ENCODE data around the gene MFF.

Gene MFF

DNA sequence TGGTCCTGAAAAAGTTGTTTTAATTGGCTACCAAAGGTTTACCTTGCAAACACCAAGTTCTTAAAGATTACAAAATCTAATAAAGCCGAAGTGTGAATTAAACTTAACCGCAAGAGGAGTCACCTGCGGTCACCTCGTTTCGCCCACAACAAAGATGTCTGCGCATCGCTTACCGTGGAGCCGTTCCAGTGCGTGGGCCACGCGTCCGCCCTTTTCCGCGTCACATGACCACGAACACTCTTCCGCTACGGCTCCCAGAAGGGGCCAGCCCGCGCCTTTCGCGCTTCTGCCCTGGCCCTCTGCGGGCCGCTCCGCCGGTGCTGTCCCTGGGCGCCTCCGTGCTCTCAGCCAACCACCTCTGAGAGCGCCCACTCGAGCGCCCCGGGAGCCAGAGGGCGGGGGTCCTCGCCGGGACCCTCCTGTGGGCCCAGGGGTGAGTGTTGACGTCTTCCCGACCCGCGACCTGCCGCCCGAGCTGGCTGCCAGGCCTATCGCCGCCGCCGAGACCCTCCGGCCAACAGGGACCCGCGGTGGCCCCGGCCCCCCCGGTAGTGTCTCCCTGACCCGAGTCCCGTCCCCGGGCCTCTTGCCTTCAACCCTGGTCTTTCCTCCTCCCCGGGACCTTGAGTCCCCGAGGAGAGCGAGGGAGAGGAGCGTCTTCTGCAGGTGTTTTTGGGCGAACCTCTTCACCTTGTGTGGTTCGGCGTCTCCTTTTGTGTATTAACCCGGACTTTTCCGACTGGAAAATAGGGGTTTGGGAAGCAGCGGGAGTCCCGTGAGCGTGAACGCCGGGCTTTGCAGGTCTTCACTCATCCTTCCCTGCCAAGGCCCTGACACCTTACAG, at the start of gene MFF (continued):
- no peak for TF ChIP-seq ZNF473 (tag by site-specific recombination; IDR thresholded peaks at IDR 0.05)
- no peak for TF ChIP-seq ZSCAN16 (tag by site-specific recombination; IDR thresholded peaks at IDR 0.05)
- TF ChIP-seq, protein P1, sequence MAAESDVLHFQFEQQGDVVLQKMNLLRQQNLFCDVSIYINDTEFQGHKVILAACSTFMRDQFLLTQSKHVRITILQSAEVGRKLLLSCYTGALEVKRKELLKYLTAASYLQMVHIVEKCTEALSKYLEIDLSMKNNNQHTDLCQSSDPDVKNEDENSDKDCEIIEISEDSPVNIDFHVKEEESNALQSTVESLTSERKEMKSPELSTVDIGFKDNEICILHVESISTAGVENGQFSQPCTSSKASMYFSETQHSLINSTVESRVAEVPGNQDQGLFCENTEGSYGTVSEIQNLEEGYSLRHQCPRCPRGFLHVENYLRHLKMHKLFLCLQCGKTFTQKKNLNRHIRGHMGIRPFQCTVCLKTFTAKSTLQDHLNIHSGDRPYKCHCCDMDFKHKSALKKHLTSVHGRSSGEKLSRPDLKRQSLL (tag by site-specific recombination; IDR thresholded peaks at IDR 0.05), result no peak
- TF ChIP-seq ZNF529 (tag by site-specific recombination; IDR thresholded peaks at IDR 0.05; ENCODE audit: insufficient replicate concordance), result no peak
- TF ChIP-seq ZNF341 (tag by site-specific recombination; IDR thresholded peaks at IDR 0.05; ENCODE audit: low read depth), result peak; percentile 38
- TF ChIP-seq ZNF555 (tag by site-specific recombination; conservative IDR thresholded peaks at IDR 0.05), result no peak
- TF ChIP-seq, protein P2, sequence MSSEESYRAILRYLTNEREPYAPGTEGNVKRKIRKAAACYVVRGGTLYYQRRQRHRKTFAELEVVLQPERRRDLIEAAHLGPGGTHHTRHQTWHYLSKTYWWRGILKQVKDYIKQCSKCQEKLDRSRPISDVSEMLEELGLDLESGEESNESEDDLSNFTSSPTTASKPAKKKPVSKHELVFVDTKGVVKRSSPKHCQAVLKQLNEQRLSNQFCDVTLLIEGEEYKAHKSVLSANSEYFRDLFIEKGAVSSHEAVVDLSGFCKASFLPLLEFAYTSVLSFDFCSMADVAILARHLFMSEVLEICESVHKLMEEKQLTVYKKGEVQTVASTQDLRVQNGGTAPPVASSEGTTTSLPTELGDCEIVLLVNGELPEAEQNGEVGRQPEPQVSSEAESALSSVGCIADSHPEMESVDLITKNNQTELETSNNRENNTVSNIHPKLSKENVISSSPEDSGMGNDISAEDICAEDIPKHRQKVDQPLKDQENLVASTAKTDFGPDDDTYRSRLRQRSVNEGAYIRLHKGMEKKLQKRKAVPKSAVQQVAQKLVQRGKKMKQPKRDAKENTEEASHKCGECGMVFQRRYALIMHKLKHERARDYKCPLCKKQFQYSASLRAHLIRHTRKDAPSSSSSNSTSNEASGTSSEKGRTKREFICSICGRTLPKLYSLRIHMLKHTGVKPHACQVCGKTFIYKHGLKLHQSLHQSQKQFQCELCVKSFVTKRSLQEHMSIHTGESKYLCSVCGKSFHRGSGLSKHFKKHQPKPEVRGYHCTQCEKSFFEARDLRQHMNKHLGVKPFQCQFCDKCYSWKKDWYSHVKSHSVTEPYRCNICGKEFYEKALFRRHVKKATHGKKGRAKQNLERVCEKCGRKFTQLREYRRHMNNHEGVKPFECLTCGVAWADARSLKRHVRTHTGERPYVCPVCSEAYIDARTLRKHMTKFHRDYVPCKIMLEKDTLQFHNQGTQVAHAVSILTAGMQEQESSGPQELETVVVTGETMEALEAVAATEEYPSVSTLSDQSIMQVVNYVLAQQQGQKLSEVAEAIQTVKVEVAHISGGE (tag by site-specific recombination; conservative IDR thresholded peaks at IDR 0.05; ENCODE audit: low read depth), result peak; percentile 74
- TF ChIP-seq, protein P3, sequence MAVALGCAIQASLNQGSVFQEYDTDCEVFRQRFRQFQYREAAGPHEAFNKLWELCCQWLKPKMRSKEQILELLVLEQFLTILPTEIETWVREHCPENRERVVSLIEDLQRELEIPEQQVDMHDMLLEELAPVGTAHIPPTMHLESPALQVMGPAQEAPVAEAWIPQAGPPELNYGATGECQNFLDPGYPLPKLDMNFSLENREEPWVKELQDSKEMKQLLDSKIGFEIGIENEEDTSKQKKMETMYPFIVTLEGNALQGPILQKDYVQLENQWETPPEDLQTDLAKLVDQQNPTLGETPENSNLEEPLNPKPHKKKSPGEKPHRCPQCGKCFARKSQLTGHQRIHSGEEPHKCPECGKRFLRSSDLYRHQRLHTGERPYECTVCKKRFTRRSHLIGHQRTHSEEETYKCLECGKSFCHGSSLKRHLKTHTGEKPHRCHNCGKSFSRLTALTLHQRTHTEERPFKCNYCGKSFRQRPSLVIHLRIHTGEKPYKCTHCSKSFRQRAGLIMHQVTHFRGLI (tag by site-specific recombination; IDR thresholded peaks at IDR 0.05), result peak; percentile 41; the same call in 1 of the 2 replicates
- TF ChIP-seq ZFHX2 (tag by site-specific recombination; conservative IDR thresholded peaks at IDR 0.05), result peak; percentile 92
- TF ChIP-seq, protein P4, sequence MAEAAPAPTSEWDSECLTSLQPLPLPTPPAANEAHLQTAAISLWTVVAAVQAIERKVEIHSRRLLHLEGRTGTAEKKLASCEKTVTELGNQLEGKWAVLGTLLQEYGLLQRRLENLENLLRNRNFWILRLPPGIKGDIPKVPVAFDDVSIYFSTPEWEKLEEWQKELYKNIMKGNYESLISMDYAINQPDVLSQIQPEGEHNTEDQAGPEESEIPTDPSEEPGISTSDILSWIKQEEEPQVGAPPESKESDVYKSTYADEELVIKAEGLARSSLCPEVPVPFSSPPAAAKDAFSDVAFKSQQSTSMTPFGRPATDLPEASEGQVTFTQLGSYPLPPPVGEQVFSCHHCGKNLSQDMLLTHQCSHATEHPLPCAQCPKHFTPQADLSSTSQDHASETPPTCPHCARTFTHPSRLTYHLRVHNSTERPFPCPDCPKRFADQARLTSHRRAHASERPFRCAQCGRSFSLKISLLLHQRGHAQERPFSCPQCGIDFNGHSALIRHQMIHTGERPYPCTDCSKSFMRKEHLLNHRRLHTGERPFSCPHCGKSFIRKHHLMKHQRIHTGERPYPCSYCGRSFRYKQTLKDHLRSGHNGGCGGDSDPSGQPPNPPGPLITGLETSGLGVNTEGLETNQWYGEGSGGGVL (tag by site-specific recombination; IDR thresholded peaks at IDR 0.05), result no peak
- TF ChIP-seq ZNF596 (tag by site-specific recombination; IDR thresholded peaks at IDR 0.05), result no peak
- no peak for TF ChIP-seq PRDM1 (tag by site-specific recombination; IDR thresholded peaks at IDR 0.05)
- TF ChIP-seq, protein P5, sequence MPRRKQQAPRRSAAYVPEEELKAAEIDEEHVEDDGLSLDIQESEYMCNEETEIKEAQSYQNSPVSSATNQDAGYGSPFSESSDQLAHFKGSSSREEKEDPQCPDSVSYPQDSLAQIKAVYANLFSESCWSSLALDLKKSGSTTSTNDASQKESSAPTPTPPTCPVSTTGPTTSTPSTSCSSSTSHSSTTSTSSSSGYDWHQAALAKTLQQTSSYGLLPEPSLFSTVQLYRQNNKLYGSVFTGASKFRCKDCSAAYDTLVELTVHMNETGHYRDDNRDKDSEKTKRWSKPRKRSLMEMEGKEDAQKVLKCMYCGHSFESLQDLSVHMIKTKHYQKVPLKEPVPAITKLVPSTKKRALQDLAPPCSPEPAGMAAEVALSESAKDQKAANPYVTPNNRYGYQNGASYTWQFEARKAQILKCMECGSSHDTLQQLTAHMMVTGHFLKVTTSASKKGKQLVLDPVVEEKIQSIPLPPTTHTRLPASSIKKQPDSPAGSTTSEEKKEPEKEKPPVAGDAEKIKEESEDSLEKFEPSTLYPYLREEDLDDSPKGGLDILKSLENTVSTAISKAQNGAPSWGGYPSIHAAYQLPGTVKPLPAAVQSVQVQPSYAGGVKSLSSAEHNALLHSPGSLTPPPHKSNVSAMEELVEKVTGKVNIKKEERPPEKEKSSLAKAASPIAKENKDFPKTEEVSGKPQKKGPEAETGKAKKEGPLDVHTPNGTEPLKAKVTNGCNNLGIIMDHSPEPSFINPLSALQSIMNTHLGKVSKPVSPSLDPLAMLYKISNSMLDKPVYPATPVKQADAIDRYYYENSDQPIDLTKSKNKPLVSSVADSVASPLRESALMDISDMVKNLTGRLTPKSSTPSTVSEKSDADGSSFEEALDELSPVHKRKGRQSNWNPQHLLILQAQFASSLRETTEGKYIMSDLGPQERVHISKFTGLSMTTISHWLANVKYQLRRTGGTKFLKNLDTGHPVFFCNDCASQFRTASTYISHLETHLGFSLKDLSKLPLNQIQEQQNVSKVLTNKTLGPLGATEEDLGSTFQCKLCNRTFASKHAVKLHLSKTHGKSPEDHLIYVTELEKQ (tag by site-specific recombination; IDR thresholded peaks at IDR 0.05; ENCODE audit: borderline replicate concordance), result no peak
- no peak for TF ChIP-seq ZNF121 (tag by site-specific recombination; IDR thresholded peaks at IDR 0.05)
- no peak for TF ChIP-seq ZNF571 (tag by site-specific recombination; IDR thresholded peaks at IDR 0.05)
- no peak for TF ChIP-seq ZNF214 (tag by site-specific recombination; IDR thresholded peaks at IDR 0.05; ENCODE audit: borderline replicate concordance)
- TF ChIP-seq ZNF48 (tag by site-specific recombination; IDR thresholded peaks at IDR 0.05), result no peak
- no peak for TF ChIP-seq ZNF776 (tag by site-specific recombination; IDR thresholded peaks at IDR 0.05; ENCODE audit: borderline replicate concordance)
- TF ChIP-seq MZF1 (tag by site-specific recombination; IDR thresholded peaks at IDR 0.05; ENCODE audit: borderline replicate concordance), result no peak
- TF ChIP-seq ZNF354C (tag by site-specific recombination; IDR thresholded peaks at IDR 0.05; ENCODE audit: borderline replicate concordance, low read depth), result no peak
- TF ChIP-seq, protein P6, sequence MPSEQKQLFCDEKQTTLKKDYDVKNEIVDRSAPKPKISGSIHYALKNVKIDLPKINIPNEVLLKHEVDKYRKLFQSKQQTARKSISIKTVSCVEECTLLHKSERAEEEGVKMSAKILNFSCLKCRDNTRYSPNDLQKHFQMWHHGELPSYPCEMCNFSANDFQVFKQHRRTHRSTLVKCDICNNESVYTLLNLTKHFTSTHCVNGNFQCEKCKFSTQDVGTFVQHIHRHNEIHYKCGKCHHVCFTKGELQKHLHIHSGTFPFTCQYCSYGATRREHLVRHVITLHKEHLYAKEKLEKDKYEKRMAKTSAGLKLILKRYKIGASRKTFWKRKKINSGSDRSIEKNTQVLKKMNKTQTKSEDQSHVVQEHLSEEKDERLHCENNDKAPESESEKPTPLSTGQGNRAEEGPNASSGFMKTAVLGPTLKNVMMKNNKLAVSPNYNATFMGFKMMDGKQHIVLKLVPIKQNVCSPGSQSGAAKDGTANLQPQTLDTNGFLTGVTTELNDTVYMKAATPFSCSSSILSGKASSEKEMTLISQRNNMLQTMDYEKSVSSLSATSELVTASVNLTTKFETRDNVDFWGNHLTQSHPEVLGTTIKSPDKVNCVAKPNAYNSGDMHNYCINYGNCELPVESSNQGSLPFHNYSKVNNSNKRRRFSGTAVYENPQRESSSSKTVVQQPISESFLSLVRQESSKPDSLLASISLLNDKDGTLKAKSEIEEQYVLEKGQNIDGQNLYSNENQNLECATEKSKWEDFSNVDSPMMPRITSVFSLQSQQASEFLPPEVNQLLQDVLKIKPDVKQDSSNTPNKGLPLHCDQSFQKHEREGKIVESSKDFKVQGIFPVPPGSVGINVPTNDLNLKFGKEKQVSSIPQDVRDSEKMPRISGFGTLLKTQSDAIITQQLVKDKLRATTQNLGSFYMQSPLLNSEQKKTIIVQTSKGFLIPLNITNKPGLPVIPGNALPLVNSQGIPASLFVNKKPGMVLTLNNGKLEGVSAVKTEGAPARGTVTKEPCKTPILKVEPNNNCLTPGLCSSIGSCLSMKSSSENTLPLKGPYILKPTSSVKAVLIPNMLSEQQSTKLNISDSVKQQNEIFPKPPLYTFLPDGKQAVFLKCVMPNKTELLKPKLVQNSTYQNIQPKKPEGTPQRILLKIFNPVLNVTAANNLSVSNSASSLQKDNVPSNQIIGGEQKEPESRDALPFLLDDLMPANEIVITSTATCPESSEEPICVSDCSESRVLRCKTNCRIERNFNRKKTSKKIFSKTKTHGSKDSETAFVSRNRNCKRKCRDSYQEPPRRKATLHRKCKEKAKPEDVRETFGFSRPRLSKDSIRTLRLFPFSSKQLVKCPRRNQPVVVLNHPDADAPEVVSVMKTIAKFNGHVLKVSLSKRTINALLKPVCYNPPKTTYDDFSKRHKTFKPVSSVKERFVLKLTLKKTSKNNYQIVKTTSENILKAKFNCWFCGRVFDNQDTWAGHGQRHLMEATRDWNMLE (tag by site-specific recombination; conservative IDR thresholded peaks at IDR 0.05; ENCODE audit: low read depth), result peak; percentile 61

Data from HEK293 (cell line).